ENCODE data around the gene IL6ST.

DNA sequence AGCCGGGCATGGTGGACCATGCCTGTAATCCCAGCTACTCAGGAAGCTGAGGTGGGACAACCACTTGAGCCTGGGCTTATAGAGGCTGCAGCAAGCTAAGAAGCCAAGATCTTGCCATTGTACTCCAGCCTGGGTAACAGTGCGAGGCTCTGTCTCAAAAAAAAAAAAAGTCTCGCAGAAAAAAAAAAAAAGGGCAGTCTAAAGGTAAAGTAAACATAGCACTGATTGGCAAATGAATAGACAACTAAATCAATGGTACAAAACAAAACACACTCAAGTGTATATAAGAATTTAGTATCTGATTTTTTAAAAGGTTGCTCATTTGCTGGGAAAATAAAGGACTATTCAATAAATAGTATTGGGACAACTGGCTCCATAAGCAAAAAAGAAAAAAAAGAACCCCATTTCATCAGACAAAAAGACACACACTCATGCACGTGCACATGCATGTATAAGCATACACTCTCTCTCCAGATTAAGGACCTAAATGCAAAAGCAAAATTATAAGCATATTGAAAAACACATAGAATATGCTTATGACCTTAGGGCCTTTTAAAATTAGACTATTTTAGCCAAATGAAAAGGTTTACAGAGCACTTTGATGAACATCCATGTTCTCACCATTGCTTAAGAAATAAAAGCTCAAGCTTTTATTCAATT is 5.7 kb downstream of the IL6ST start:
- TF ChIP-seq, protein P1, sequence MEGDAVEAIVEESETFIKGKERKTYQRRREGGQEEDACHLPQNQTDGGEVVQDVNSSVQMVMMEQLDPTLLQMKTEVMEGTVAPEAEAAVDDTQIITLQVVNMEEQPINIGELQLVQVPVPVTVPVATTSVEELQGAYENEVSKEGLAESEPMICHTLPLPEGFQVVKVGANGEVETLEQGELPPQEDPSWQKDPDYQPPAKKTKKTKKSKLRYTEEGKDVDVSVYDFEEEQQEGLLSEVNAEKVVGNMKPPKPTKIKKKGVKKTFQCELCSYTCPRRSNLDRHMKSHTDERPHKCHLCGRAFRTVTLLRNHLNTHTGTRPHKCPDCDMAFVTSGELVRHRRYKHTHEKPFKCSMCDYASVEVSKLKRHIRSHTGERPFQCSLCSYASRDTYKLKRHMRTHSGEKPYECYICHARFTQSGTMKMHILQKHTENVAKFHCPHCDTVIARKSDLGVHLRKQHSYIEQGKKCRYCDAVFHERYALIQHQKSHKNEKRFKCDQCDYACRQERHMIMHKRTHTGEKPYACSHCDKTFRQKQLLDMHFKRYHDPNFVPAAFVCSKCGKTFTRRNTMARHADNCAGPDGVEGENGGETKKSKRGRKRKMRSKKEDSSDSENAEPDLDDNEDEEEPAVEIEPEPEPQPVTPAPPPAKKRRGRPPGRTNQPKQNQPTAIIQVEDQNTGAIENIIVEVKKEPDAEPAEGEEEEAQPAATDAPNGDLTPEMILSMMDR (conservative IDR thresholded peaks at IDR 0.05; ENCODE audit: low read length), result no peak
- no peak for TF ChIP-seq EZH2phosphoT487 (IDR thresholded peaks at IDR 0.05; ENCODE audit: borderline replicate concordance)

Data from Loucy (cell line).